ENCODE results near the gene EMC6. TPM values are rescaled to one million over a fixed set of nuclear protein-coding genes. Genes with fewer than 3 reads are reported as not detected.

EMC6 gene
- total RNA-seq, result 17.5 and 24.1 TPM in 2 replicates

- peak; percentile 76 for DNase-seq (ENCODE audit: extremely low read depth, low read depth, low spot score)
Observed at GRCh38 chr17:3668279-3669084, at the start of gene EMC6, which contains the start of gene TAX1BP3. TSS of gene EMC6 (plus strand) at chr17:3668812. CDS start at chr17:3669147, 335 bp downstream. TSS of gene TAX1BP3 (minus strand) at chr17:3668578. CDS start at chr17:3668526, 52 bp downstream.

GRCh38 chr17:3621146-3621720, 47.4 kb upstream of the EMC6 start:
- no peak for DNase-seq (ENCODE audit: extremely low read depth, low read depth, low spot score)

- no peak for DNase-seq (ENCODE audit: extremely low read depth, low read depth, low spot score)
Observed at GRCh38 chr17:3622977-3623594, 45.5 kb upstream of the EMC6 start.

GRCh38 chr17:3626831-3627768, 41.5 kb upstream of the EMC6 start:
- DNase-seq (ENCODE audit: extremely low read depth, low read depth, low spot score), result no peak

- DNase-seq (ENCODE audit: extremely low read depth, low read depth, low spot score), result no peak
Observed at GRCh38 chr17:3627769-3628167, 40.8 kb upstream of the EMC6 start.

GRCh38 chr17:3630781-3631180, 37.8 kb upstream of the EMC6 start:
- DNase-seq (ENCODE audit: extremely low read depth, low read depth, low spot score), result no peak

GRCh38 chr17:3632287-3632686, 36.3 kb upstream of the EMC6 start:
- no peak for DNase-seq (ENCODE audit: extremely low read depth, low read depth, low spot score)

- no peak for DNase-seq (ENCODE audit: extremely low read depth, low read depth, low spot score)
Observed at GRCh38 chr17:3635474-3636153, 33.0 kb upstream of the EMC6 start.

GRCh38 chr17:3636154-3636907, 32.3 kb upstream of the EMC6 start, which contains the start of the genes CTNS and SHPK:
TSS of gene CTNS (plus strand) at chr17:3636760. CDS start at chr17:3640207, 3,447 bp downstream.
TSS of gene SHPK (minus strand) at chr17:3636250. CDS start at chr17:3636219, 31 bp downstream.
- DNase-seq (ENCODE audit: extremely low read depth, low read depth, low spot score), result peak; percentile 52

GRCh38 chr17:3636908-3637373, 31.7 kb upstream of the EMC6 start:
- no peak for DNase-seq (ENCODE audit: extremely low read depth, low read depth, low spot score)

GRCh38 chr17:3639981-3640596, 28.5 kb upstream of the EMC6 start:
- DNase-seq (ENCODE audit: extremely low read depth, low read depth, low spot score), result no peak

GRCh38 chr17:3641014-3641413, 27.6 kb upstream of the EMC6 start:
- DNase-seq (ENCODE audit: extremely low read depth, low read depth, low spot score), result no peak

- no peak for DNase-seq (ENCODE audit: extremely low read depth, low read depth, low spot score)
Observed at GRCh38 chr17:3641717-3642486, 26.7 kb upstream of the EMC6 start.

- no peak for DNase-seq (ENCODE audit: extremely low read depth, low read depth, low spot score)
Observed at GRCh38 chr17:3643889-3644349, 24.7 kb upstream of the EMC6 start.

- DNase-seq (ENCODE audit: extremely low read depth, low read depth, low spot score), result no peak
Observed at GRCh38 chr17:3645310-3645709, 23.3 kb upstream of the EMC6 start.

- DNase-seq (ENCODE audit: extremely low read depth, low read depth, low spot score), result no peak
Observed at GRCh38 chr17:3647251-3647650, 21.4 kb upstream of the EMC6 start.

- DNase-seq (ENCODE audit: extremely low read depth, low read depth, low spot score), result no peak
Observed at GRCh38 chr17:3647769-3648555, 20.6 kb upstream of the EMC6 start.

All from glomerular endothelial cell (primary cell).